GM21717 (cell line): ENCODE results near the gene AADAT.
"Not testable (repeated sequence)": the region's sequence is repeated elsewhere in the genome, so short reads cannot be mapped to it uniquely, and the experiment has no call there.

Experiments
- ATAC-seq: cut with Tn5 transposase; IDR thresholded peaks from one replicate; pipeline ENCODE4 v1.9.1; 2021; ENCODE audit warnings: mild to moderate bottlenecking, moderate library complexity; ENCODE audit not compliant: unreplicated experiment

The AADAT gene

GRCh38 chr4:170090352-170091052 lies 746 bp upstream of the AADAT start:
- ATAC-seq = no peak

- ATAC-seq = no peak
These were observed 485 bp downstream of the AADAT start for GRCh38 chr4:170089274-170089667.

GRCh38 chr4:170088716-170089115 lies 1.0 kb downstream of the AADAT start:
- ATAC-seq = no peak

GRCh38 chr4:170087163-170087700 lies 2.5 kb downstream of the AADAT start:
- ATAC-seq = no peak

GRCh38 chr4:170083541-170083940 lies 6.2 kb downstream of the AADAT start:
- no peak for ATAC-seq

- ATAC-seq = no peak
These were observed 9.3 kb downstream of the AADAT start for GRCh38 chr4:170080496-170080895.

GRCh38 chr4:170079981-170080380 lies 9.8 kb downstream of the AADAT start:
- ATAC-seq = no peak

- no peak for ATAC-seq
These were observed 18.6 kb downstream of the AADAT start for GRCh38 chr4:170071196-170071595.

- ATAC-seq = no peak
These were observed 21.2 kb downstream of the AADAT start for GRCh38 chr4:170068438-170069128.

- no peak for ATAC-seq
These were observed 30.3 kb downstream of the AADAT start for GRCh38 chr4:170059421-170059820.

- ATAC-seq = no peak
These were observed 30.9 kb downstream of the AADAT start for GRCh38 chr4:170058826-170059225.

GRCh38 chr4:170057866-170058265 lies 31.9 kb downstream of the AADAT start:
- ATAC-seq = no peak

- ATAC-seq = no peak
These were observed 36.8 kb downstream of the AADAT start for GRCh38 chr4:170052919-170053318.

- no peak for ATAC-seq
These were observed 38.4 kb downstream of the AADAT start for GRCh38 chr4:170051402-170051801.

- ATAC-seq = no peak
These were observed 40.0 kb downstream of the AADAT start for GRCh38 chr4:170049766-170050165.

GRCh38 chr4:170047771-170048354 lies 41.9 kb downstream of the AADAT start:
- ATAC-seq = no peak

- ATAC-seq = not testable (repeated sequence)
These were observed 43.6 kb downstream of the AADAT start for GRCh38 chr4:170046156-170046555.

- ATAC-seq = no peak
These were observed 49.6 kb downstream of the AADAT start for GRCh38 chr4:170040031-170040680.

- ATAC-seq = no peak
These were observed 51.0 kb downstream of the AADAT start for GRCh38 chr4:170038769-170039168.

- ATAC-seq = no peak
These were observed 51.5 kb downstream of the AADAT start for GRCh38 chr4:170038232-170038631.

- no peak for ATAC-seq
These were observed 52.3 kb downstream of the AADAT start for GRCh38 chr4:170037481-170037880.
